Stomach (tissue), 9 donors: ENCODE results near the gene GBP1. TPM values are rescaled to one million over a fixed set of nuclear protein-coding genes. Genes with fewer than 3 reads are reported as not detected.
"Not testable (repeated sequence)": the region's sequence is repeated elsewhere in the genome, so short reads cannot be mapped to it uniquely, and the experiment has no call there.

ENCODE experiments used
- DNase-seq, 2 donors: peaks; one replicate each; pipeline versions ENCODE4 v3.0.0 to v3.0.0-alpha.2; 2013 to 2019
- H3K27ac ChIP-seq, 5 donors: fragments of 200-600 bp in 4 of 5; sonication (generic) in 4 of 5; one replicate each; pipeline ENCODE4 v1.5.1; 2013 to 2019; ENCODE audit warnings: mild to moderate bottlenecking in 1 of 5, moderate library complexity in 1 of 5
- H3K27me3 ChIP-seq, 3 donors: fragments of 200-600 bp; sonication (generic); one replicate each; pipeline ENCODE4 v1.5.1; 2017 to 2019; ENCODE audit warnings: mixed run types in 1 of 3
- H3K36me3 ChIP-seq, 4 donors: fragments of 200-600 bp; sonication (generic); 1 replicate in 3 of 4; 2 replicates in 1 of 4; pipeline ENCODE4 v1.5.1; 2016 to 2019
- H3K4me1 ChIP-seq, 4 donors: fragments of 200-600 bp; sonication (generic); one replicate each; pipeline ENCODE4 v1.5.1; 2016 to 2019
- H3K4me3 ChIP-seq, 4 donors: fragments of 200-600 bp; sonication (generic) in 3 of 4; one replicate each; pipeline ENCODE4 v1.5.1; 2016 to 2019; ENCODE audit warnings: mild to moderate bottlenecking in 1 of 4
- H3K9me3 ChIP-seq, 4 donors: fragments of 200-600 bp; sonication (generic); one replicate each; pipeline ENCODE4 v1.5.1; 2016 to 2019
- CTCF ChIP-seq, 7 experiments: fragments of 450-650 bp in 4 of 7; fragments of 200-600 bp in 3 of 7; sonication (generic) in 3 of 7; IDR thresholded peaks; one replicate each; pipeline ENCODE4 v1.5.1; 2016 to 2019; ENCODE audit warnings: antibody characterized with exemption in 7 of 7, control low read depth in 2 of 7, mild to moderate bottlenecking in 1 of 7
- EP300 ChIP-seq: sonication (generic); formaldehyde crosslinking; IDR thresholded peaks from one replicate; pipeline ENCODE4 v1.6.1; 2017; ENCODE audit warnings: antibody characterized with exemption
- POLR2A ChIP-seq, 4 donors: fragments of 450-650 bp; IDR thresholded peaks; one replicate each; pipeline ENCODE4 v1.6.1; 2016; ENCODE audit warnings: antibody characterized with exemption in 4 of 4, control low read depth in 2 of 4, mild to moderate bottlenecking in 1 of 4, moderate library complexity in 1 of 4
- POLR2AphosphoS5 ChIP-seq, 3 donors: sonication (generic); formaldehyde crosslinking; IDR thresholded peaks; one replicate each; pipeline ENCODE4 v1.6.1; 2016; ENCODE audit warnings: antibody characterized with exemption in 3 of 3
- WGBS, 5 donors: extraction: QIAGEN DNeasy Blood & Tissue Kit in 3 of 5; methylation state at CpG; one replicate each; pipeline versions ENCODE4 v1.1.5 to v1.1.7; 2013 to 2018; 5-methylcytosine and 5-hydroxymethylcytosine counted together
- intact Hi-C: fragments of 100-400 bp; cut with DNase I; formaldehyde crosslinking; loops from one replicate; pipeline ENCODE4 v1.15.1; 2023; ENCODE audit warnings: low total_unique reads
- polyA plus RNA-seq, 3 donors: library from polyadenylated mRNA; stranded (reverse); fragments of 200-250 nt; gene quantifications; one replicate each; pipeline ENCODE4 v1.2.3, GENCODE V29; 2013
- total RNA-seq, 5 donors: library from RNA; depleted of rRNA; stranded (reverse); fragments of >200 nt; gene quantifications; one replicate each; pipeline versions ENCODE4 v1.1.0 to v1.2.3, GENCODE V29; 2014 to 2016
- donor health status: healthy with polysubstance abuse.
- donor health status: Bipolar disorder and iron deficiency.
- donor health status: healthy.

The GBP1 gene
- total and polyA plus RNA-seq, 8 donors: 5.9 to 43.5 (median 22.8) TPM

- TF ChIP-seq POLR2AphosphoS5 (IDR thresholded peaks at IDR 0.05): no peak
- TF ChIP-seq EP300: no peak
- TF ChIP-seq CTCF (IDR thresholded peaks at IDR 0.05): no peak
- no peak for TF ChIP-seq POLR2A (IDR thresholded peaks at IDR 0.05)
- Histone ChIP-seq H3K4me1 (no peaks in the 10 kb centered on the region), H3K9me3 (peaks cover 0 to 13% (median 0%) of the 10 kb centered on the region in 4 donors), H3K27ac (no peak overlapping the region), H3K4me3 (no peak overlapping the region), H3K27me3 (no peaks in the 10 kb centered on the region), H3K36me3 (peaks cover 3 to 39% (median 36%) of the 10 kb centered on the region in 4 donors)
- DNase-seq: no peak
- intact Hi-C loops: no loop called here
- WGBS, 5 donors: 61 to 88% (median 76%) methylated on average over 3 of the region's 3 CpGs
These were observed 17.3 kb downstream of the GBP1 start for GRCh38 chr1:89047734-89048133.

- intact Hi-C loops, H3K4me3 ChIP-seq, H3K27me3 ChIP-seq, H3K27ac ChIP-seq, H3K4me1 ChIP-seq, DNase-seq: not testable (repeated sequence)
- Histone ChIP-seq H3K9me3 (peaks cover 0 to 16% (median 0%) of the 10 kb centered on the region in 4 donors), H3K36me3 (peaks cover 0 to 29% (median 28%) of the 10 kb centered on the region in 4 donors)
- WGBS, 5 donors: 72 to 83% (median 78%) methylated on average over 6 of the region's 6 CpGs
These were observed 18.5 kb downstream of the GBP1 start for GRCh38 chr1:89046318-89047183.

- H3K27ac ChIP-seq: no peak overlapping the region
- intact Hi-C loops: no loop called here
- no peaks in the 10 kb centered on the region for H3K4me1 ChIP-seq
- WGBS, 5 donors: 57 to 62% (median 58%) methylated on average over 2 of the region's 2 CpGs
- no peak for TF ChIP-seq CTCF (IDR thresholded peaks at IDR 0.05)
- TF ChIP-seq POLR2AphosphoS5 (IDR thresholded peaks at IDR 0.05): no peak
- no peak for TF ChIP-seq EP300
- TF ChIP-seq POLR2A (IDR thresholded peaks at IDR 0.05): no peak
- peaks cover 0 to 15% (median 14%) of the 10 kb centered on the region in 4 donors for H3K36me3 ChIP-seq
- peaks cover 0 to 16% (median 0%) of the 10 kb centered on the region in 4 donors for H3K9me3 ChIP-seq
- no peak overlapping the region for H3K4me3 ChIP-seq
- no peaks in the 10 kb centered on the region for H3K27me3 ChIP-seq
- DNase-seq: peak in 1 of 2 donors; percentile 38
These were observed 19.9 kb downstream of the GBP1 start for GRCh38 chr1:89044970-89045721.

- peaks cover 0 to 7% (median 6%) of the 10 kb centered on the region in 4 donors for H3K36me3 ChIP-seq
- intact Hi-C loops: no loop called here
- no peak overlapping the region for H3K27ac ChIP-seq
- 78 to 86% (median 81%) methylated on average over 3 to 5 of the region's 5 CpGs for WGBS, 5 donors
- H3K4me3 ChIP-seq: no peak overlapping the region
- no peaks in the 10 kb centered on the region for H3K27me3 ChIP-seq
- H3K9me3 ChIP-seq: peaks cover 0 to 16% (median 0%) of the 10 kb centered on the region in 4 donors
- no peaks in the 10 kb centered on the region for H3K4me1 ChIP-seq
- DNase-seq: no peak
- TF ChIP-seq CTCF (IDR thresholded peaks at IDR 0.05) (no peak), POLR2AphosphoS5 (IDR thresholded peaks at IDR 0.05) (no peak), POLR2A (IDR thresholded peaks at IDR 0.05) (no peak)
These were observed 21.1 kb downstream of the GBP1 start for GRCh38 chr1:89043940-89044339.
